ENCODE data around the gene SLC17A5.

The SLC17A5 gene

DNA sequence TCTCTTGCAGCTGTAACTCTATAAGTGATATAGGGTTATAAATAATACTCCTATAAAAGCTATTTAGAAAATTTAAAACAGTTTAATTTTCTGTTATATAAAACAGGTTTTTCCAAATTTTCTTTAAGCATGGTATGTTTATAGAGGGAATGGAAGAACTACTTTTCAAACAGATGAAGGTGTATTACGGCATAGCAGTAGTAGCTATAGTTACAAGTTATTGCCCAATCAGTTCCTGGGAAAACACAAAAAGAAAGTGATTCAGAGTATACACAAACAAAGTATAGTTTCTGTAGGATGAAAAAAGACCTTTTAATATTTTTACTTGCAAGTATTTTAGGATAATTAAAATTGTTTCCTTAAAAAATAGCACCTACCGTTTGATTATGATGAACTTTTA lies 9.8 kb downstream of the SLC17A5 start:
- no peak for DNase-seq (ENCODE audit: low spot score)
- no peaks in the 10 kb centered on the region for H3K36me3 ChIP-seq (ENCODE audit: low read depth)
- no peak overlapping the region for H3K4me3 ChIP-seq (ENCODE audit: severe bottlenecking)
- peaks cover 17% of the 10 kb centered on the region for H3K4me1 ChIP-seq (ENCODE audit: insufficient read depth, poor library complexity, severe bottlenecking)
- TF ChIP-seq, protein P1, sequence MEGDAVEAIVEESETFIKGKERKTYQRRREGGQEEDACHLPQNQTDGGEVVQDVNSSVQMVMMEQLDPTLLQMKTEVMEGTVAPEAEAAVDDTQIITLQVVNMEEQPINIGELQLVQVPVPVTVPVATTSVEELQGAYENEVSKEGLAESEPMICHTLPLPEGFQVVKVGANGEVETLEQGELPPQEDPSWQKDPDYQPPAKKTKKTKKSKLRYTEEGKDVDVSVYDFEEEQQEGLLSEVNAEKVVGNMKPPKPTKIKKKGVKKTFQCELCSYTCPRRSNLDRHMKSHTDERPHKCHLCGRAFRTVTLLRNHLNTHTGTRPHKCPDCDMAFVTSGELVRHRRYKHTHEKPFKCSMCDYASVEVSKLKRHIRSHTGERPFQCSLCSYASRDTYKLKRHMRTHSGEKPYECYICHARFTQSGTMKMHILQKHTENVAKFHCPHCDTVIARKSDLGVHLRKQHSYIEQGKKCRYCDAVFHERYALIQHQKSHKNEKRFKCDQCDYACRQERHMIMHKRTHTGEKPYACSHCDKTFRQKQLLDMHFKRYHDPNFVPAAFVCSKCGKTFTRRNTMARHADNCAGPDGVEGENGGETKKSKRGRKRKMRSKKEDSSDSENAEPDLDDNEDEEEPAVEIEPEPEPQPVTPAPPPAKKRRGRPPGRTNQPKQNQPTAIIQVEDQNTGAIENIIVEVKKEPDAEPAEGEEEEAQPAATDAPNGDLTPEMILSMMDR (IDR thresholded peaks at IDR 0.05; ENCODE audit: poor library complexity, severe bottlenecking), result no peak
- H3K9me3 ChIP-seq (ENCODE audit: severe bottlenecking), result no peaks in the 10 kb centered on the region
- H3K27me3 ChIP-seq (ENCODE audit: insufficient read depth, poor library complexity, severe bottlenecking), result no peaks in the 10 kb centered on the region
- ATAC-seq (ENCODE audit: low read depth), result peak; percentile 53; the same call in 2 of the 3 replicates
- no peak overlapping the region for H3K27ac ChIP-seq (ENCODE audit: poor library complexity, severe bottlenecking)

DNA sequence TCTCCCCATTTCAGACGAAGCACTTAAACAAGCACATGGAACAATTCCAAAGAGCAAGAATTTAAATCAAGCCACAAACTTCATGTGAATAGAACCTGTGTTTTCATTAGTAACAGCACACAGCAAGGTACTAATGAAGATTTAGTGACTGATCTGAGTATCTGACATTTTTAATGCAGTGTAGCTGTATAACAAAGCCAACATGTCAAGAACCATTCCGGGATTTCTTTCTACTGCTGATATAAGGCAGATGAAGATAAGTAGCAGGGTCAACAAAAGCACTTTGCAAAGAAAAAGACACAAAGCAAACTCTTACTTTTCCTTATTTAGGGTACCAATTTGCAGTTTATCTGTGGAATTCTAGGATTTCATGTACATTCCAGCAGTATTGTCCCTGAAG lies 11.3 kb downstream of the SLC17A5 start:
- H3K27me3 ChIP-seq (ENCODE audit: insufficient read depth, poor library complexity, severe bottlenecking), result no peaks in the 10 kb centered on the region
- TF ChIP-seq, protein P1 (IDR thresholded peaks at IDR 0.05; ENCODE audit: poor library complexity, severe bottlenecking), result no peak
- no peak overlapping the region for H3K27ac ChIP-seq (ENCODE audit: poor library complexity, severe bottlenecking)
- no peaks in the 10 kb centered on the region for H3K9me3 ChIP-seq (ENCODE audit: severe bottlenecking)
- ATAC-seq (ENCODE audit: low read depth) (no peak), DNase-seq (ENCODE audit: low spot score) (no peak)
- peaks cover 17% of the 10 kb centered on the region for H3K4me1 ChIP-seq (ENCODE audit: insufficient read depth, poor library complexity, severe bottlenecking)
- no peak overlapping the region for H3K4me3 ChIP-seq (ENCODE audit: severe bottlenecking)
- no peaks in the 10 kb centered on the region for H3K36me3 ChIP-seq (ENCODE audit: low read depth)

DNA sequence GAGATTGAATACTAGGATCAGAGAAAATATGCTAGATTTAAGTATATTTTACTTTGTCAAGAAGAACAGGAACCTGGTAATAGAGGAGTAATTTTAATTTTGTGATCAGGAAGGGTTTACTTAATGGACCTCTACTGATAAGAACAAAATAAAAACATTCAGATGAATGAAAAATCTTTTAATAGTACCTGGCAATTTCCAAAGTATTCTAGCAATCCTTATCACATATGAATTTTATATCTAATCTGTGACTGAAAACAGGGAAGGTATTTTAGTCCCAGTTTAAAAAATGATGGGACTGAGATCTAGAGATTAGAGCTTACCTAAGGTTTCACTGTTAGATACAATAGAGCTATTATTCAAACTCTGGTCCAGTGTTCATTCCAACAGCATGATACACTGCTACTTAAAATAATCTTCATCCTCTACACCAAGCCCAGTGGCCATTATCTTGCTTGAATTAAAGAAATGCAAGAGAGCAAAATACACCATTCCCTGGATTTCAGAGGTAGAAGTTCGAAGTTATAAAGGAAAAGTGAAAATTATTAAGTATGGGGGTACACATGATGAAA lies 13.5 kb downstream of the SLC17A5 start:
- no peak overlapping the region for H3K4me3 ChIP-seq (ENCODE audit: severe bottlenecking)
- no peaks in the 10 kb centered on the region for H3K27me3 ChIP-seq (ENCODE audit: insufficient read depth, poor library complexity, severe bottlenecking)
- H3K9me3 ChIP-seq (ENCODE audit: severe bottlenecking), result no peaks in the 10 kb centered on the region
- TF ChIP-seq, protein P1 (IDR thresholded peaks at IDR 0.05; ENCODE audit: poor library complexity, severe bottlenecking), result no peak
- no peak overlapping the region for H3K27ac ChIP-seq (ENCODE audit: poor library complexity, severe bottlenecking)
- DNase-seq (ENCODE audit: low spot score) (no peak), ATAC-seq (ENCODE audit: low read depth) (no peak)
- 0 out of 2 replicates have a peak, but pooled peaks cover 1% of the 10 kb centered on the region for H3K36me3 ChIP-seq (ENCODE audit: low read depth)
- peaks cover 14% of the 10 kb centered on the region for H3K4me1 ChIP-seq (ENCODE audit: insufficient read depth, poor library complexity, severe bottlenecking)

DNA sequence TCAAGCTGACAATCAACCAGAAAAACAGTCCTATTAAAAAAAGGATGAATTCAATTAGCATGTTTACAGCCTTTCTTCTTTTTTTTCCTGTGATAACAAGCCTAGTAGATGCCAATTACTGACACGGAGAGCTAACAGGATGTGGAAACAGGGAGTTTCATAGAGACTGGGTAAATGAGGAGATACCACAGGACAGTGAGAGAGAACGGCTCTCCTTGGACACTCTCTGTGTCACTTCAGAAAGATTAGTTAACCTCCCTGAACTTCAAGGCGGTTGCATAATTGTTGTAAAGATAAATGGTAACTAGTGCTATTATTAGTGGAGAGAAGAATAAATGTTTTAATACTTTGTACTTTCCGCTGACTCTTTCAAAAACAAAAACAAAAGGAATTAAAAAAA lies 14.8 kb downstream of the SLC17A5 start:
- ATAC-seq (ENCODE audit: low read depth) (no peak), DNase-seq (ENCODE audit: low spot score) (no peak)
- Histone ChIP-seq H3K36me3 (ENCODE audit: low read depth) (peaks cover 11% of the 10 kb centered on the region; the same call in 1 of the 2 replicates), H3K9me3 (ENCODE audit: severe bottlenecking) (no peaks in the 10 kb centered on the region), H3K4me1 (ENCODE audit: insufficient read depth, poor library complexity, severe bottlenecking) (peaks cover 5% of the 10 kb centered on the region), H3K4me3 (ENCODE audit: severe bottlenecking) (no peak overlapping the region), H3K27me3 (ENCODE audit: insufficient read depth, poor library complexity, severe bottlenecking) (no peaks in the 10 kb centered on the region), H3K27ac (ENCODE audit: poor library complexity, severe bottlenecking) (no peak overlapping the region)
- TF ChIP-seq, protein P1 (IDR thresholded peaks at IDR 0.05; ENCODE audit: poor library complexity, severe bottlenecking), result no peak

DNA sequence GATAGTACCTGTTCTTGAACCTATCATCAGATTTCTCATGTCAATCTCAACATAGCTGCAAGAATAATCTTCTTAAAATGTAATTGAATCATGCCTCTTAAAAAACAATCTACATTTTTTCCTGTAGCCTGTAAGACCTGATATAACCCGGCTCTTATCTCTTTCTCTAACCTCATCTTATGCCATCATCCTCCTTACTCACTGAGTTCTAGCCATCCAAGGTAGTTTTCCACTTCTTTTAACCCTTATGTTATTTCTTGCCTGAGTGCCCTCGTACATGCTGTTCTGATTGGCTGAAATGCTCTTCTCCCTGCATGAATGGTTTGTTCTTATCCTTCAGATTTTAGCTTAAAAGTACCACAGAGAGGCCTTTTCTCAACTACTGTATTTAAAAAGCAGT lies 16.4 kb downstream of the SLC17A5 start:
- H3K27ac ChIP-seq (ENCODE audit: poor library complexity, severe bottlenecking), result no peak overlapping the region
- ATAC-seq (ENCODE audit: low read depth), result no peak
- peaks cover 13% of the 10 kb centered on the region; the same call in 1 of the 2 replicates for H3K36me3 ChIP-seq (ENCODE audit: low read depth)
- TF ChIP-seq, protein P1 (IDR thresholded peaks at IDR 0.05; ENCODE audit: poor library complexity, severe bottlenecking), result no peak
- no peak for DNase-seq (ENCODE audit: low spot score)
- peaks cover 2% of the 10 kb centered on the region for H3K4me1 ChIP-seq (ENCODE audit: insufficient read depth, poor library complexity, severe bottlenecking)
- no peak overlapping the region for H3K4me3 ChIP-seq (ENCODE audit: severe bottlenecking)
- no peaks in the 10 kb centered on the region for H3K9me3 ChIP-seq (ENCODE audit: severe bottlenecking)
- no peaks in the 10 kb centered on the region for H3K27me3 ChIP-seq (ENCODE audit: insufficient read depth, poor library complexity, severe bottlenecking)
